ENCODE measurements around the gene NUDT3. TPM values are rescaled to one million over a fixed set of nuclear protein-coding genes. Genes with fewer than 3 reads are reported as not detected.

Gene NUDT3
- total and polyA plus RNA-seq, 9 of the 15 experiments (the other 6 are each of a cell fraction or from before 2014, with no cell fraction given) = 5.4 to 81.2 (median 56.4) TPM

GRCh38 chr6:34243901-34244884, 148.3 kb downstream of the NUDT3 start (continued):
- TF ChIP-seq NKRF (IDR thresholded peaks at IDR 0.05; ENCODE audit: borderline replicate concordance) (peak; percentile 77; the same call in 1 of the 2 replicates), ILF3 (IDR thresholded peaks at IDR 0.05; ENCODE audit: borderline replicate concordance) (no peak; the same call in 1 of the 2 replicates), JUND (IDR thresholded peaks at IDR 0.05; ENCODE audit: borderline replicate concordance, low read depth, low read length) (peak; percentile 99), JUND (tag; IDR thresholded peaks at IDR 0.05; ENCODE audit: borderline replicate concordance, low read depth, low read length) (peak; percentile 94; the same call in 2 of the 3 replicates), ZFX (CRISPR knock-in tag; IDR thresholded peaks at IDR 0.05) (no peak), ZNF436 (CRISPR knock-in tag; IDR thresholded peaks at IDR 0.05) (no peak), XRCC5 (IDR thresholded peaks at IDR 0.05; ENCODE audit: low read depth, low read length) (peak; percentile 43; the same call in 1 of the 2 replicates), ZC3H4 (CRISPR knock-in tag; IDR thresholded peaks at IDR 0.05; ENCODE audit: borderline replicate concordance) (no peak), ZNF280A (IDR thresholded peaks at IDR 0.05; ENCODE audit: low read depth, partially characterized antibody) (no peak), ZNF239 (CRISPR knock-in tag; IDR thresholded peaks at IDR 0.05) (no peak), KLF10 (CRISPR knock-in tag; IDR thresholded peaks at IDR 0.05) (no peak), MAX (CRISPR knock-in tag; IDR thresholded peaks at IDR 0.05) (peak; percentile 44; the same call in 1 of the 2 replicates), ATF3 (IDR thresholded peaks at IDR 0.05) (peak; percentile 97), ATF3 (CRISPR knock-in tag; conservative IDR thresholded peaks at IDR 0.05) (peak; percentile 73; the same call in 1 of the 2 replicates), ZBTB9 (CRISPR knock-in tag; IDR thresholded peaks at IDR 0.05) (no peak), ZNF140 (CRISPR knock-in tag; IDR thresholded peaks at IDR 0.05) (no peak), RBFOX2 (IDR thresholded peaks at IDR 0.05; ENCODE audit: low read depth, low read length) (peak; percentile 83), ATF6 (CRISPR knock-in tag; IDR thresholded peaks at IDR 0.05) (no peak)
